ENCODE results near the gene ZSWIM9.
A peak's percentile ranks its signal among the peaks of the same experiment; 100 is the strongest.
"Not testable (repeated sequence)": the region's sequence is repeated elsewhere in the genome, so short reads cannot be mapped to it uniquely, and the experiment has no call there.

ZSWIM9 gene

DNA sequence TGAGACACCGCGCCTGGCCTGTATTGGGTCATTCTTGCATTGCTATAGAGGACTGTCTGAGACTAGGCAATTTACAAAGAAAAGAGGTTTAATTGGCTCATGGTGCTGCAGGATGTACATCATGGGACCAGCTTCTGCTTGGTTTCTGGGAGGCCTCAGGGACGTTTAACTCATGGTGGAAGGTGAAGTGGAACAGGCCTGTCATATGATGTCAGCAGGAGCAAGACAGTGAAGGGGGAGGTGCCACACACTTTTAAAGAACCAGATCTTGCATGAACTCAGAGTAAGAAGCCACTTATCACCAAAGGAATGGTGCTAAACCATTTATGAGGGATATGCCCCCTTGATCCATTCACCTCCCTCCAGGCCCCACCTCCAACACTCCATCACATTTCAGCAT is 66.6 kb downstream of the ZSWIM9 start:
- no peak overlapping the region for H3K4me3 Mint-ChIP-seq
- H3K4me1 Mint-ChIP-seq: peaks cover 16% of the 10 kb centered on the region
- peak overlapping the region in 1 of 2 donors; percentile 82 for H3K27ac Mint-ChIP-seq
- ATAC-seq (no peak), DNase-seq (no peak)
- H3K9me3 Mint-ChIP-seq: no peaks in the 10 kb centered on the region
- no peaks in the 10 kb centered on the region for H3K27me3 Mint-ChIP-seq

DNA sequence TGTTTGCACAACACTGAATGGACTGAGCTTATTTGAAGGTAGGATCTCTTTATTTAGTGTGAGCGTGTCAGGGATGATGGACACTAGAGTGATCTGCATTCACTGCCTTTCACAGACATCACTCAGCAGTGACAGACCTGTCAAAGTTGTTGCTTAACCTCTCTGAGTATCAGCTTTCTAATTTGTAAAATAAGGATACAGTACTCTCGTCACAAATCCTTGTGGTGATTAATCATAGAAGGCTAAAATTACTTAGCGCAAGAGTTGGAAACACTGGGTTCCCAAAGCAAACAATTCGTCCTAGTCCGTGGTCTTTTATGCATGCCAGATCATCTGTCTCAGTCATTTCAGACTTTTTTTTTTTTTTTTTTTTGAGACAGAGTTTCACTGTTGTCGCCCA is 68.6 kb downstream of the ZSWIM9 start:
- DNase-seq: no peak
- Mint-ChIP-seq H3K9me3 (no peaks in the 10 kb centered on the region), H3K27me3 (no peaks in the 10 kb centered on the region), H3K4me1 (peaks cover 14% of the 10 kb centered on the region), H3K27ac (no peak overlapping the region), H3K4me3 (no peak overlapping the region)
- no peak for ATAC-seq

DNA sequence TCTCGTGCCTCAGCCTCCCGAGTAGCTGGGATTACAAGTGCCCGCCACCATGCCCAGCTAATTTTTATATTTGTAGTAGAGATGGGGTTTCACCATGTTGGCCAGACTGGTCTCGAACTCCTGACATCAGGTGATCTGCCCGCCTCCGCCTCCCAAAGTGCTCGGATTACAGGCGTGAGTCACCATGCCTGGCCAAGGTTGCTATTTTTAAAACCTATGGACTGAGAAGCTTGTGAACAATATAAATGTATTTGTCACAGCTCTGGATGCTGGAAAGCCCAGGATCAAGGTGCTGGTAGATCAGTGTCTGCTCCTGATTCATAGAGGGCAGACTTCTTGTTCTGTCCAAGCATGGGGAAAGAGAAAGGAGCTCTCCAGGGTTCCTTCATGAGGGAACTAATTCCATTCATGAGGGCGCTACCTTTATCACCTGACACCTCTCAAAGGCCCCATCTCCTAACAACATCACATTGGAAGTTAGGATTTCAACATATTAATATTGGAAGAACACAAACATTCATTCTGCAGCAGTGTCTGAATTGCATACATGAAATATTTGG is 69.2 kb downstream of the ZSWIM9 start:
- peak overlapping the region in 1 of 2 donors; percentile 69 for H3K27ac Mint-ChIP-seq
- ATAC-seq (no peak), DNase-seq (no peak)
- peaks cover 20% of the 10 kb centered on the region for H3K4me1 Mint-ChIP-seq
- no peaks in the 10 kb centered on the region for H3K9me3 Mint-ChIP-seq
- no peaks in the 10 kb centered on the region for H3K27me3 Mint-ChIP-seq
- no peak overlapping the region for H3K4me3 Mint-ChIP-seq

DNA sequence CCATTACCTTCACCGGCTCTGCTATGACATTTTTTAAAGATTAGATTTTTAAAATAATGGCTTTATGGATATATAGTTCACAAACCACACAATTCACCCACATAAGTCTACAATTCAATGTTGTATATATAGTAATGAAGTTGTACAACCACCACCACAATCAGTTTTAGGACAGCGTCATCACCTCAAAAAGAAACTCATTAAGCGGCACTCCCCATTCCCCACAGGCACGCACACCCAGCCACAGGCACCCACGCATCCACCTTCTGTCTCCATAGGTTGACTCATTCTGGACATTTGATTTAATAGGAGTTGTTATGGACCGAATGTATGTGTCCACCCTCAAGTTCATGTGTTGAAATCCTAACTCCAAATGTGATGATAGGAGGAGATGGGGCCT is 71.3 kb downstream of the ZSWIM9 start:
- not testable (repeated sequence) for DNase-seq, H3K9me3 Mint-ChIP-seq, H3K4me3 Mint-ChIP-seq, ATAC-seq, H3K27me3 Mint-ChIP-seq
- Mint-ChIP-seq H3K27ac (peak overlapping the region in 1 of 2 donors; percentile 82), H3K4me1 (peaks cover 40% of the 10 kb centered on the region)

DNA sequence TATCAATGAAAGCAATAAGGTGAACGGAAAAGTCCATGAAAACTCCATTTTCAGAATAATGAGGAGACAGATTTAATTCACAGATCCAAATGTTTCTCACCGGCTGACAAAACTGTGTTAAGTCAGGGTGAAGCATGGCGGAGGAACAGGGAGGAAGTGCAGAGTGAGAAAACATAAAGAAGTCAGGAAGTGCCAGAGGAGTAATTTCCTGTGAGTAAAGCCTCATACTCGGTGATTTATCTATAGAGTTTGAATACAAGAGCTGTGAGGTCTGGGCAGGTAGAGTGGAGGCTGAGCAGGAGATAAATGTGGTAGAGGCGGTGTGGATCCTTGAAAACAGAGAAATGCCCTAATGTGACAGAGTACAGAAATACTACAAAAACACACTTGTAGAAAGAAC is 73.8 kb downstream of the ZSWIM9 start:
- no peaks in the 10 kb centered on the region for H3K27me3 Mint-ChIP-seq
- H3K27ac Mint-ChIP-seq: peak overlapping the region; percentile 27 to 54
- ATAC-seq (peak; percentile 93), DNase-seq (no peak)
- peak overlapping the region; percentile 72 to 90 for H3K4me3 Mint-ChIP-seq
- H3K9me3 Mint-ChIP-seq: no peaks in the 10 kb centered on the region
- peaks cover 43% of the 10 kb centered on the region for H3K4me1 Mint-ChIP-seq

DNA sequence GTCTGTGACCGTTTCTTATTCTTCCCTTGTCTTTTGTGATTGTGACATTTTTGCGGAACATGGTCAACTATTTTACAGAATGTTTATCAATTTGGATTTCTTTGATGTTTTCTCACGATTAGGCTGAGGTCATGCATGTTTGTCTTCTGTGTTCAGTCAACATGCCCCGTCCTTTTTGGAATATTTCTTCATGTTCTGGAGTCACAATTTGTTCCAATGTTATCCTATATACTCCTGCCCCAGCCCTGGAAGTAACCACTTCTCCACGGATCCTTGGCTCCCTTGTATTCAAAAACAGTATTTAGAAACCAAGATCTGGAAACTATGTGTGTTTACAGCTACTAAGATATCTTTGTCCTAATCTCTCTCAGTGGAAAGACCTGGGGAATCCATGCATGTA is 75.6 kb downstream of the ZSWIM9 start:
- Mint-ChIP-seq H3K4me3 (peak overlapping the region; percentile 8 to 51), H3K27me3 (no peaks in the 10 kb centered on the region), H3K9me3 (no peaks in the 10 kb centered on the region), H3K4me1 (peaks cover 56% of the 10 kb centered on the region), H3K27ac (peak overlapping the region; percentile 83 to 91)
- no peak for ATAC-seq
- no peak for DNase-seq

DNA sequence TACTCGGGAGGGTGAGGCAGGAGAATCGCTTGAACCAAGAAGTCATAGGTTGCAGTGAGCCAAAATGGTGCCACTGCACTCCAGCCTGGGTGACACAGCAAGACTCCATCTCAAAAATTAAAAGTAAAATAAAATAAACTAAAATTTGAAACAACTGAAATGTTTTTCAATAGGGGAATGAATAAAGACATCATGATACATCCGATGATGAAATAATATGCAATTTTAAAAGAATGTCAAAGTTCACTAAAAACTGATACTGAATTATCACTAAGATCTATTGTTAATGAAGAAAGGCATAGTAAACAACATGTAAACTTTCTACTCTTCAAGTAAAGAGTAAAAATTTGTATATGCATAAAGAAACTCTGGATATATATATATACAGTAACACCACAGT is 76.7 kb downstream of the ZSWIM9 start:
- no peak for DNase-seq
- H3K4me1 Mint-ChIP-seq: peaks cover 59% of the 10 kb centered on the region
- H3K27me3 Mint-ChIP-seq: no peaks in the 10 kb centered on the region
- no peaks in the 10 kb centered on the region for H3K9me3 Mint-ChIP-seq
- H3K4me3 Mint-ChIP-seq: peak overlapping the region; percentile 44 to 51
- H3K27ac Mint-ChIP-seq: peak overlapping the region; percentile 87 to 92
- no peak for ATAC-seq

All from stimulated activated naive CD8-positive, alpha-beta T cell treated with anti-CD3 and anti-CD28 coated beads, Interleukin-15, amount 100 ng/mL, for 72 hours (primary cell).